GM12878 (cell line): ENCODE data around the gene PRC1. TPM values are rescaled to one million over a fixed set of nuclear protein-coding genes. Genes with fewer than 3 reads are reported as not detected.

Experiments used
- CBFB ChIP-seq: IDR thresholded peaks from 2 replicates; pipeline ENCODE4 v1.6.1; 2016; ENCODE audit warnings: antibody characterized with exemption, low read depth
- CEBPB ChIP-seq, 2 experiments: fragments of 150-350 bp in 1 of 2; IDR thresholded peaks; 2 replicates each; pipeline ENCODE4 v1.6.1; 2012 to 2014; ENCODE audit warnings: low read depth in 2 of 2, low read length in 2 of 2, borderline replicate concordance in 1 of 2, inconsistent platforms in 1 of 2
- CREB1 ChIP-seq: IDR thresholded peaks from 2 replicates; pipeline ENCODE4 v1.6.1; 2012; ENCODE audit warnings: low read depth, mild to moderate bottlenecking, inconsistent platforms
- GATAD2B ChIP-seq: fragments of 450-650 bp; conservative IDR thresholded peaks from 2 replicates; pipeline ENCODE4 v1.6.1; 2017; ENCODE audit warnings: low read depth, mild to moderate bottlenecking, moderate library complexity
- IKZF1 ChIP-seq: fragments of 450-650 bp; conservative IDR thresholded peaks from 2 replicates; pipeline ENCODE4 v1.6.1; 2017; ENCODE audit warnings: antibody characterized with exemption, mild to moderate bottlenecking
- MTA2 ChIP-seq: fragments of 450-650 bp; IDR thresholded peaks from 2 replicates; pipeline ENCODE4 v1.6.1; 2016; ENCODE audit warnings: low read depth, mild to moderate bottlenecking, moderate library complexity
- NFYB ChIP-seq: IDR thresholded peaks from 2 replicates; pipeline ENCODE4 v1.6.1; 2011; ENCODE audit warnings: low read depth, mild to moderate bottlenecking, low read length, improper control_type of control experiment, moderate library complexity; ENCODE audit not compliant: insufficient read depth
- NRF1 ChIP-seq: conservative IDR thresholded peaks from 2 replicates; pipeline ENCODE4 v1.6.1; 2011; ENCODE audit warnings: mild to moderate bottlenecking, low read depth, low read length, improper control_type of control experiment
- RAD51 ChIP-seq: fragments of 450-650 bp; IDR thresholded peaks from 2 replicates; pipeline ENCODE4 v1.6.1; 2016; ENCODE audit warnings: moderate library complexity, mild to moderate bottlenecking, inconsistent platforms
- SIX5 ChIP-seq: IDR thresholded peaks from 2 replicates; pipeline ENCODE4 v1.6.1; 2011; ENCODE audit warnings: mild to moderate bottlenecking, low read depth, low read length, moderate library complexity; ENCODE audit not compliant: severe bottlenecking
- SMAD1 ChIP-seq: fragments of 450-650 bp; IDR thresholded peaks from 2 replicates; pipeline ENCODE4 v1.6.1; 2018; ENCODE audit warnings: mild to moderate bottlenecking, low read depth; ENCODE audit not compliant: partially characterized antibody
- SUZ12 ChIP-seq: fragments of 200-600 bp; sonication (generic); IDR thresholded peaks from one replicate; pipeline ENCODE4 v1.6.1; 2018; ENCODE audit warnings: antibody characterized with exemption, mild to moderate bottlenecking; ENCODE audit not compliant: unreplicated experiment
- TARDBP ChIP-seq: IDR thresholded peaks from 2 replicates; pipeline ENCODE4 v1.6.1; 2016; ENCODE audit warnings: borderline replicate concordance
- TBL1XR1 ChIP-seq: IDR thresholded peaks from 2 replicates; pipeline ENCODE4 v1.6.1; 2012; ENCODE audit warnings: low read depth, low read length, improper control_type of control experiment
- USF2 ChIP-seq: IDR thresholded peaks from 2 replicates; pipeline ENCODE4 v1.6.1; 2011; ENCODE audit warnings: low read depth, low read length, improper control_type of control experiment, borderline replicate concordance
- YY1 ChIP-seq: IDR thresholded peaks from 2 replicates; pipeline ENCODE4 v1.6.1; 2011; ENCODE audit warnings: low read depth, mild to moderate bottlenecking, low read length
- ZNF207 ChIP-seq: fragments of 450-650 bp; IDR thresholded peaks from 2 replicates; pipeline ENCODE4 v1.6.1; 2014; ENCODE audit warnings: antibody characterized with exemption, mild to moderate bottlenecking, borderline replicate concordance
- ZNF274 ChIP-seq: IDR thresholded peaks from one replicate; pipeline ENCODE4 v1.8.0; 2011; ENCODE audit not compliant: insufficient read length, insufficient read depth
- polyA plus RNA-seq, 11 experiments: library from polyadenylated mRNA; depleted of rRNA in 4 of 11; unstranded in 6 of 11; stranded (reverse) in 5 of 11; fragments of >200 nt; fragmentation: Nextera tagmentation in 4 of 11; fragmentation: Illumina TruSeq in 1 of 11; extraction: Ambion mirVana in 4 of 11; extraction: Trizol in 1 of 11; gene quantifications; 1 replicate in 1 of 11; 2 replicates in 10 of 11; pipeline versions ENCODE4 v1.2.1 to v1.2.3, GENCODE V29; 2011 to 2016; ENCODE audit warnings: inconsistent platforms in 2 of 11, missing spikeins in 2 of 11, low read depth in 1 of 11
- total RNA-seq, 4 experiments: library from RNA; depleted of rRNA in 3 of 4; stranded (reverse); fragments of >200 nt in 3 of 4; fragmentation: Illumina TruSeq in 1 of 4; extraction: Trizol in 1 of 4; gene quantifications; 2 replicates each; pipeline versions ENCODE4 v1.2.1 to v1.2.3, GENCODE V29; 2013 to 2021
- TF ChIP-seq, protein P1 (sequence below): fragments of 450-650 bp; IDR thresholded peaks from 2 replicates; pipeline ENCODE4 v1.6.1; 2017; ENCODE audit warnings: mild to moderate bottlenecking
- TF ChIP-seq, protein P2 (sequence below): fragments of 450-650 bp; IDR thresholded peaks from 2 replicates; pipeline ENCODE4 v1.6.1; 2018; ENCODE audit warnings: mild to moderate bottlenecking, low read depth, moderate library complexity; ENCODE audit not compliant: partially characterized antibody
- TF ChIP-seq, protein P3 (sequence below): fragments of 450-650 bp; IDR thresholded peaks from 2 replicates; pipeline ENCODE4 v1.6.1; 2017; ENCODE audit warnings: antibody characterized with exemption, mild to moderate bottlenecking, moderate library complexity

The PRC1 gene
- total and polyA plus RNA-seq, 10 of the 15 experiments (the other 5 are each of a cell fraction or from before 2014, with no cell fraction given): 100 to 241 (median 131) TPM

- TF ChIP-seq, protein P1, sequence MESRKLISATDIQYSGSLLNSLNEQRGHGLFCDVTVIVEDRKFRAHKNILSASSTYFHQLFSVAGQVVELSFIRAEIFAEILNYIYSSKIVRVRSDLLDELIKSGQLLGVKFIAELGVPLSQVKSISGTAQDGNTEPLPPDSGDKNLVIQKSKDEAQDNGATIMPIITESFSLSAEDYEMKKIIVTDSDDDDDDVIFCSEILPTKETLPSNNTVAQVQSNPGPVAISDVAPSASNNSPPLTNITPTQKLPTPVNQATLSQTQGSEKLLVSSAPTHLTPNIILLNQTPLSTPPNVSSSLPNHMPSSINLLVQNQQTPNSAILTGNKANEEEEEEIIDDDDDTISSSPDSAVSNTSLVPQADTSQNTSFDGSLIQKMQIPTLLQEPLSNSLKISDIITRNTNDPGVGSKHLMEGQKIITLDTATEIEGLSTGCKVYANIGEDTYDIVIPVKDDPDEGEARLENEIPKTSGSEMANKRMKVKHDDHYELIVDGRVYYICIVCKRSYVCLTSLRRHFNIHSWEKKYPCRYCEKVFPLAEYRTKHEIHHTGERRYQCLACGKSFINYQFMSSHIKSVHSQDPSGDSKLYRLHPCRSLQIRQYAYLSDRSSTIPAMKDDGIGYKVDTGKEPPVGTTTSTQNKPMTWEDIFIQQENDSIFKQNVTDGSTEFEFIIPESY: no peak
- TF ChIP-seq, protein P2, sequence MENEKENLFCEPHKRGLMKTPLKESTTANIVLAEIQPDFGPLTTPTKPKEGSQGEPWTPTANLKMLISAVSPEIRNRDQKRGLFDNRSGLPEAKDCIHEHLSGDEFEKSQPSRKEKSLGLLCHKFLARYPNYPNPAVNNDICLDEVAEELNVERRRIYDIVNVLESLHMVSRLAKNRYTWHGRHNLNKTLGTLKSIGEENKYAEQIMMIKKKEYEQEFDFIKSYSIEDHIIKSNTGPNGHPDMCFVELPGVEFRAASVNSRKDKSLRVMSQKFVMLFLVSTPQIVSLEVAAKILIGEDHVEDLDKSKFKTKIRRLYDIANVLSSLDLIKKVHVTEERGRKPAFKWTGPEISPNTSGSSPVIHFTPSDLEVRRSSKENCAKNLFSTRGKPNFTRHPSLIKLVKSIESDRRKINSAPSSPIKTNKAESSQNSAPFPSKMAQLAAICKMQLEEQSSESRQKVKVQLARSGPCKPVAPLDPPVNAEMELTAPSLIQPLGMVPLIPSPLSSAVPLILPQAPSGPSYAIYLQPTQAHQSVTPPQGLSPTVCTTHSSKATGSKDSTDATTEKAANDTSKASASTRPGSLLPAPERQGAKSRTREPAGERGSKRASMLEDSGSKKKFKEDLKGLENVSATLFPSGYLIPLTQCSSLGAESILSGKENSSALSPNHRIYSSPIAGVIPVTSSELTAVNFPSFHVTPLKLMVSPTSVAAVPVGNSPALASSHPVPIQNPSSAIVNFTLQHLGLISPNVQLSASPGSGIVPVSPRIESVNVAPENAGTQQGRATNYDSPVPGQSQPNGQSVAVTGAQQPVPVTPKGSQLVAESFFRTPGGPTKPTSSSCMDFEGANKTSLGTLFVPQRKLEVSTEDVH: no peak
- TF ChIP-seq CREB1 (peak; percentile 56; the same call in 1 of the 2 replicates), SMAD1 (peak; percentile 61), MTA2 (no peak), USF2 (peak; percentile 95), TBL1XR1 (peak; percentile 28; the same call in 1 of the 2 replicates), SIX5 (no peak), GATAD2B (peak; percentile 95), CEBPB (IDR thresholded peaks at IDR 0.05; ENCODE audit: borderline replicate concordance in 1 of 2, low read depth in 2 of 2, low read length in 2 of 2) (no peak), CBFB (peak; percentile 65; the same call in 1 of the 2 replicates), ZNF274 (no peak), SUZ12 (no peak), ZNF207 (peak; percentile 77), IKZF1 (peak; percentile 63), RAD51 (peak; percentile 96), TARDBP (no peak), YY1 (peak; percentile 71; the same call in 1 of the 2 replicates), NFYB (peak; percentile 94), NRF1 (no peak)
- TF ChIP-seq, protein P3, sequence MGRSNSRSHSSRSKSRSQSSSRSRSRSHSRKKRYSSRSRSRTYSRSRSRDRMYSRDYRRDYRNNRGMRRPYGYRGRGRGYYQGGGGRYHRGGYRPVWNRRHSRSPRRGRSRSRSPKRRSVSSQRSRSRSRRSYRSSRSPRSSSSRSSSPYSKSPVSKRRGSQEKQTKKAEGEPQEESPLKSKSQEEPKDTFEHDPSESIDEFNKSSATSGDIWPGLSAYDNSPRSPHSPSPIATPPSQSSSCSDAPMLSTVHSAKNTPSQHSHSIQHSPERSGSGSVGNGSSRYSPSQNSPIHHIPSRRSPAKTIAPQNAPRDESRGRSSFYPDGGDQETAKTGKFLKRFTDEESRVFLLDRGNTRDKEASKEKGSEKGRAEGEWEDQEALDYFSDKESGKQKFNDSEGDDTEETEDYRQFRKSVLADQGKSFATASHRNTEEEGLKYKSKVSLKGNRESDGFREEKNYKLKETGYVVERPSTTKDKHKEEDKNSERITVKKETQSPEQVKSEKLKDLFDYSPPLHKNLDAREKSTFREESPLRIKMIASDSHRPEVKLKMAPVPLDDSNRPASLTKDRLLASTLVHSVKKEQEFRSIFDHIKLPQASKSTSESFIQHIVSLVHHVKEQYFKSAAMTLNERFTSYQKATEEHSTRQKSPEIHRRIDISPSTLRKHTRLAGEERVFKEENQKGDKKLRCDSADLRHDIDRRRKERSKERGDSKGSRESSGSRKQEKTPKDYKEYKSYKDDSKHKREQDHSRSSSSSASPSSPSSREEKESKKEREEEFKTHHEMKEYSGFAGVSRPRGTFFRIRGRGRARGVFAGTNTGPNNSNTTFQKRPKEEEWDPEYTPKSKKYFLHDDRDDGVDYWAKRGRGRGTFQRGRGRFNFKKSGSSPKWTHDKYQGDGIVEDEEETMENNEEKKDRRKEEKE: no peak
Measured at GRCh38 chr15:90954712-90955623, 39.4 kb downstream of the PRC1 start, which contains the start of gene RCCD1 (continued).
